Sigmoid colon (tissue), 7 donors: ENCODE measurements around the gene MED13L. TPM values are rescaled to one million over a fixed set of nuclear protein-coding genes. Genes with fewer than 3 reads are reported as not detected.

Experiments
- DNase-seq: peaks from one replicate; pipeline ENCODE4 v3.0.0-alpha.2; 2019
- H3K27ac ChIP-seq, 4 donors: fragments of 200-600 bp; sonication (generic); one replicate each; pipeline ENCODE4 v1.5.1; 2016 to 2019; ENCODE audit warnings: mild to moderate bottlenecking in 1 of 4
- H3K27me3 ChIP-seq, 3 donors: fragments of 200-600 bp; sonication (generic); one replicate each; pipeline ENCODE4 v1.5.1; 2019; ENCODE audit warnings: mild to moderate bottlenecking in 1 of 3
- H3K36me3 ChIP-seq, 4 donors: fragments of 200-600 bp; sonication (generic); one replicate each; pipeline ENCODE4 v1.5.1; 2016 to 2019
- H3K4me1 ChIP-seq, 4 donors: fragments of 200-600 bp; sonication (generic); one replicate each; pipeline ENCODE4 v1.5.1; 2017 to 2019
- H3K4me3 ChIP-seq, 4 donors: fragments of 200-600 bp; sonication (generic); one replicate each; pipeline ENCODE4 v1.5.1; 2017 to 2019; ENCODE audit warnings: mild to moderate bottlenecking in 2 of 4, moderate library complexity in 1 of 4
- H3K9me3 ChIP-seq, 4 donors: fragments of 200-600 bp in 3 of 4; sonication (generic) in 3 of 4; one replicate each; pipeline versions ENCODE4 v1.5.1 to v1.6.1; 2013 to 2019
- CTCF ChIP-seq, 4 experiments: fragments of 450-650 bp in 3 of 4; fragments of 200-600 bp in 1 of 4; IDR thresholded peaks; one replicate each; pipeline ENCODE4 v1.5.1; 2016 to 2019; ENCODE audit warnings: antibody characterized with exemption in 4 of 4, mild to moderate bottlenecking in 3 of 4, moderate library complexity in 2 of 4
- EP300 ChIP-seq, 4 donors: sonication (generic); formaldehyde crosslinking; IDR thresholded peaks; one replicate each; pipeline ENCODE4 v1.6.1; 2017; ENCODE audit warnings: antibody characterized with exemption in 4 of 4
- POLR2A ChIP-seq, 2 donors: fragments of 450-650 bp; IDR thresholded peaks; one replicate each; pipeline ENCODE4 v1.6.1; 2016; ENCODE audit warnings: antibody characterized with exemption in 2 of 2, mild to moderate bottlenecking in 2 of 2, moderate library complexity in 2 of 2
- POLR2AphosphoS5 ChIP-seq, 4 donors: sonication (generic); formaldehyde crosslinking; IDR thresholded peaks; one replicate each; pipeline ENCODE4 v1.6.1; 2017; ENCODE audit warnings: antibody characterized with exemption in 4 of 4
- WGBS, 2 donors: extraction: QIAGEN DNeasy Blood & Tissue Kit; methylation state at CpG; one replicate each; pipeline ENCODE4 v1.1.7; 2013; 5-methylcytosine and 5-hydroxymethylcytosine counted together
- intact Hi-C: fragments of 100-400 bp; cut with DNase I; formaldehyde crosslinking; loops from one replicate; pipeline ENCODE4 v1.15.1; 2023
- polyA plus RNA-seq, 3 donors: library from polyadenylated mRNA; stranded (reverse); fragments of 200-250 nt; gene quantifications; one replicate each; pipeline ENCODE4 v1.2.3, GENCODE V29; 2013
- total RNA-seq, 4 donors: library from RNA; depleted of rRNA; stranded (reverse); fragments of >200 nt; gene quantifications; one replicate each; pipeline ENCODE4 v1.1.0, GENCODE V29; 2016
- donor health status: healthy with polysubstance abuse.
- donor health status: Bipolar disorder and iron deficiency.
- donor health status: healthy.

Gene MED13L
- total and polyA plus RNA-seq, 7 donors: 12.5 to 246 (median 151) TPM

- no peak overlapping the region for H3K4me3 ChIP-seq
- no peak overlapping the region for H3K27ac ChIP-seq
- H3K27me3 ChIP-seq: no peaks in the 10 kb centered on the region
- WGBS, 2 donors: 83 to 95% methylated on average over 2 of the region's 2 CpGs
- intact Hi-C loops: no loop called here
- H3K9me3 ChIP-seq: no peaks in the 10 kb centered on the region
- TF ChIP-seq POLR2A (IDR thresholded peaks at IDR 0.05) (no peak), EP300 (IDR thresholded peaks at IDR 0.05) (no peak), CTCF (IDR thresholded peaks at IDR 0.05) (no peak), POLR2AphosphoS5 (IDR thresholded peaks at IDR 0.05) (no peak)
- no peak for DNase-seq
- peaks cover 0 to 26% (median 6%) of the 10 kb centered on the region in 4 donors for H3K4me1 ChIP-seq
- H3K36me3 ChIP-seq: peaks cover 0 to 3% (median 0%) of the 10 kb centered on the region in 4 donors
Observed at GRCh38 chr12:116104167-116104767, 173.2 kb downstream of the MED13L start.

GRCh38 chr12:116101991-116102390 lies 175.5 kb downstream of the MED13L start:
- Histone ChIP-seq H3K4me3 (no peak overlapping the region), H3K27me3 (no peaks in the 10 kb centered on the region), H3K36me3 (peaks cover 0 to 3% (median 0%) of the 10 kb centered on the region in 4 donors), H3K27ac (no peak overlapping the region), H3K4me1 (peaks cover 0 to 26% (median 6%) of the 10 kb centered on the region in 4 donors), H3K9me3 (no peaks in the 10 kb centered on the region)
- DNase-seq: no peak
- TF ChIP-seq EP300 (IDR thresholded peaks at IDR 0.05) (no peak), CTCF (IDR thresholded peaks at IDR 0.05) (no peak), POLR2A (IDR thresholded peaks at IDR 0.05) (no peak), POLR2AphosphoS5 (IDR thresholded peaks at IDR 0.05) (no peak)
- intact Hi-C loops: no loop called here
- 94 to 95% methylated on average over 2 of the region's 2 CpGs for WGBS, 2 donors

- WGBS, 2 donors: 78 to 82% methylated on average over 6 of the region's 6 CpGs
- no peak overlapping the region for H3K4me3 ChIP-seq
- peaks cover 0 to 22% (median 4%) of the 10 kb centered on the region in 4 donors for H3K4me1 ChIP-seq
Observed at GRCh38 chr12:116099652-116100432, 177.7 kb downstream of the MED13L start.

GRCh38 chr12:116096874-116097273 lies 180.6 kb downstream of the MED13L start:
- no peak for DNase-seq
- Histone ChIP-seq H3K36me3 (no peaks in the 10 kb centered on the region), H3K27me3 (no peaks in the 10 kb centered on the region), H3K27ac (no peak overlapping the region), H3K4me1 (peaks cover 0 to 10% (median 0%) of the 10 kb centered on the region in 4 donors), H3K4me3 (no peak overlapping the region), H3K9me3 (no peaks in the 10 kb centered on the region)
- 93 to 97% methylated on average over 5 of the region's 5 CpGs for WGBS, 2 donors
- TF ChIP-seq POLR2A (IDR thresholded peaks at IDR 0.05) (no peak), EP300 (IDR thresholded peaks at IDR 0.05) (no peak), POLR2AphosphoS5 (IDR thresholded peaks at IDR 0.05) (no peak), CTCF (IDR thresholded peaks at IDR 0.05) (no peak)
- intact Hi-C loops: no loop called here

More at GRCh38 chr12:116099652-116100432, 177.7 kb downstream of the MED13L start:
- no peaks in the 10 kb centered on the region for H3K27me3 ChIP-seq
- H3K9me3 ChIP-seq: no peaks in the 10 kb centered on the region
- no peak for DNase-seq
- no peaks in the 10 kb centered on the region for H3K36me3 ChIP-seq
- TF ChIP-seq EP300 (IDR thresholded peaks at IDR 0.05) (no peak), CTCF (IDR thresholded peaks at IDR 0.05) (no peak), POLR2AphosphoS5 (IDR thresholded peaks at IDR 0.05) (no peak), POLR2A (IDR thresholded peaks at IDR 0.05) (no peak)
- no peak overlapping the region for H3K27ac ChIP-seq
- intact Hi-C loops: no loop called here
